SKM-1 treated with dmso at 0.1 percent for 144 hours (cell line): ENCODE data around the gene SH2D3C.

Experiments
- DNase-seq: peaks from one replicate; lab custom pipeline; 2025; ENCODE audit not compliant: unreplicated experiment; lab: John Stamatoyannopoulos, UW

Gene SH2D3C

GRCh38 chr9:127778280-127779135 lies at the start of gene SH2D3C:
Gene SH2D3C (minus strand): TSS chr9:127778666. CDS start chr9:127778627, 39 bp downstream.
- peak; percentile 49 for DNase-seq

GRCh38 chr9:127826253-127826913 lies 47.9 kb upstream of the SH2D3C start:
- no peak for DNase-seq

- DNase-seq, result no peak
Measured at GRCh38 chr9:127825319-127826051, 47.0 kb upstream of the SH2D3C start.

GRCh38 chr9:127822108-127822507 lies 43.6 kb upstream of the SH2D3C start:
- DNase-seq, result no peak

DNA sequence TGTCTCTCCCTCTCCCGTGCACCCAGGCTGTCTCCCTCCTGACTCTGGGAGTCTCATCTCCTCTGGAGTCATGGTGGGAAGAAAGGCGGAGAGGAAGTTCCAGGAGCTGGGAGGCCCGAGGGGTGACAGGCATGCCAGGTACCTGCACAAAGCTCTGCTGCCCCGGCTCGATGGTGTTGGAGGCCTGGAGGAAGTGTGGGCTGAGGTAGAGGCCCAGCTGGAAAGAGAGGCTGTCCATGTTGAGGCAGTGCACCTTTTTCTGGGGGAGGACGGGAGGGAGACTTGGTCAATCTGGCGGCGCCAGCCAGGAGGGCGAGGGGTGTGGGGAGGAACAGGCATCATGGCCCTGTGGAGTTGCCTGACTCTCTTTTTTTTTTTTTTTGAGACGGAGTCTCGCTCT lies 40.1 kb upstream of the SH2D3C start:
- no peak for DNase-seq

DNA sequence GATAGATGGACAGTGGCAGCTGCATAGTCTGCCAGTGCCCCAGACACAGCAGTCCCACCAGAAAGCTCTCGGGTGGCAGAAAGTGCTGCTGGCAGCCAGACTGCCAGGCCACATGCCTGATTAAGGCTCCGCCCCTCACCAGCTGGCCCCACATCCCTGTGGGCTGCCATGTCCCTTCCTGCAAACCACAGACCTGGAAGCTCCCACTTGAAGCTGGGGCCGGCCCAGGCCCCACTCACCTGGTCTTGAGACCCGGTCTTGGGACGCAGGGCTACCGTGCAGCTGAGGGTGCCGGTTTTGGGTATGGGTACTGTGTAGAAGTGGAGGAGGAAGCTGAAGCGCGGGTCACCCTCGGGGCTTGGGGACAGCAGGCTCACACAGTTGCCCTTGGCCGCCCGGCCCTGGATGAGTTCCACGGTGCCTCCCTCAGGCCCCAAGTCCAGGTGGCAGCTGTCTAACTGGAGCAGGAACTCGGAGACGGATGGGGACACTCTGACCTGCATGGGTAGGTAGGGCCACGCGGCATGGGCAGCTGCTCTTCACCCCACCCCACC lies 39.5 kb upstream of the SH2D3C start:
- DNase-seq, result no peak

GRCh38 chr9:127816728-127817127 lies 38.3 kb upstream of the SH2D3C start:
- no peak for DNase-seq

DNA sequence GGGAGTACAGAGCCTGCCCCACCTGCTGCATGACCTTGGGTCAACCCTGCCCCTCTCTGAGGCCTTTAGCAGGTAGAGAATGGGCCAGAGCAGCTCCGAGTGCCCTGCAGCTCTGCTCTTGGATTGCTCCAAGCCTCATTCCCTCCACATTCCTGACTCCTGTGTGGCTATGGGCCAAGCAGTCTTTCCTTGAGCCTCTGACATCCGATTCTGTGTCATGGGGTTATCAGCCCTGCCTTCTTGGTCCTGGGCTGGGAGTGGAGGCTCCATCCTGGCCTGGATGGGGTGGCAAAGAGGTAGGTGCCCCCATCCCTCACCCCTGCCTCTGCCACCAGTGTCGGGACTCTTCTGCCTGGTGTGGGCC lies 37.9 kb upstream of the SH2D3C start:
- no peak for DNase-seq

DNA sequence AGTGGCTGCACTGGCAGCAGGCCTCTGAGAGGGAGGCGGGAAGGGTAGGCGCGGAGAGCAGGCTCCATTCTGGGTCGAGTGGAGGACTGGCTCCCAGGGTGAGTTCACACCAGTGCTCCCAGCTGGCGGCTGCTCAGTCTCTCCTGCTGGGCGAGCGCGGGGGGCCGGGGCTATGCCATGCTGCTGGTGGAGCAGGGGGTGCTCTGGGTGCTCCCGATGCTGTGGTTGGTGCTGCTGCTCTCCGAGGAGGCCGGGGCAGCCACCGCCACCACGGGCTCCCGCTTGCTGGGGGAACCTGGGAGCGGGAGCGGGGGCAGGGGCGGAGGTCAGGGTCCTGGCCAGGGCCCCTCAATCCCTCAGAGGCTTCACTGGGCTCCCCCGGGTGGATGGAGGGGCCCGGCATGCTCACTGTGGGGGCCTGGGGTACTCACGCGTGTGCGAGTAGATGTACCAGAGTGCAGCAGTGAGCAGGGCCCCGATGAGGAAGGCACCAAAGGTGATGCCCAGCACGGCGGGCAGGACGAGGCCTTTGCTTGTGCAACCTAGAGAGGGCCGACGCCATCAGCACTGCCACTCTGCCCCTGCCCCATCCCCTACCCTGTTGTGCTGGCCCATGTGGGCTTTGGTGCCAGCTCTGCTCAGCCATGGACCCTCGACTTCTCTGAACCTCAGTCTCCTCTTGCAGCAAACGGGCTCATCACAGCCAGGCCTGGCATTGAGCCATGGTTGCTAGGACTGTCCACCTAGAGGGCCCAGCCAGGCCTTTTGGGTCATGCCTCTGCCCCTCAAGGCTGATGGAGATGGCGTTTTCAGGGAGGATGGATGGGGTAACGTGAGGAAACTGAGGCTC lies 37.3 kb upstream of the SH2D3C start:
- no peak for DNase-seq

DNA sequence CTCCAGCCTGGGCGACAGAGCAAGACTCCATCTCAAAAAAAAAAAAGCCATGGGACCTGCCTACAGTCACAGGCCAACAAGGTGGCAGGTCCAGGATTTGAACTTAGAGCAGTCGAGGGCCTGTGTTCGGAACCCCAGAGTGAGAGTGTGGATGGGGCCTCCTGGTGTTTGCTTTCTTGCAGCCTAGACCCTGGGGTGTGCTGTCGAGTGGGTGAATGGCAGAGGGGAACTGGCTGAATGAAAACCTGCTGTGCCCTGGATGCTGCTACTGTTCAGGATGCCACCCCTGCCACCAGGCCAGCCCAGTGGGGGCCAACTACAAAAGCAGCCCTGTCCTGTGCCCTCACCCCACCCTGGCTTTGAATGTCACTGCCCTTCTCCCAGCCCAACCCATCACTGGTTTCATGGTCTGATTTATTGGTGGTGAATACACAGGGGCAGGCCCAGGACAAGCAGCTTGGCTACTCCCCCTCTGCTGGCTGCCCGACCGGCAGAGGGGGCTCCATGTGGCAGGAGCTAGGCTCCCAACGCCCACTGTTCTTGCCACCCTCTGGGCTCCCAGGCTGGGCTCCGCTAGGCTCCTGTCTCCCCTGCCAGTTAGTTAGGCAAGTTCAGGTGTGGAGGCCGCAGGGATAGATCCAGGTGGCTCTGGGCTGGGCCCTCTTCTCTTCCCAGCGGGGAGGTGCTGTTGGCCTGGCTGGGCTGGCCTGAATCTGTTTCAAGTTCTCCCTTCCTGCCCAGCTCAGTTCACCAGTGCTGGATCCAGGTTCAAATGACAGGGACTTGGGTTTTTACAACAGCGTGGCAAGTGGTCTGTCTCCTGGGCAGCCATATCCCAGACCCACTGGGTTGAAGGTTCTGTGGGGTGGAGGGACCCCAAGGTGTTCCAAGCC lies 36.4 kb upstream of the SH2D3C start:
- no peak for DNase-seq

GRCh38 chr9:127813686-127814226 lies 35.3 kb upstream of the SH2D3C start:
- no peak for DNase-seq

DNA sequence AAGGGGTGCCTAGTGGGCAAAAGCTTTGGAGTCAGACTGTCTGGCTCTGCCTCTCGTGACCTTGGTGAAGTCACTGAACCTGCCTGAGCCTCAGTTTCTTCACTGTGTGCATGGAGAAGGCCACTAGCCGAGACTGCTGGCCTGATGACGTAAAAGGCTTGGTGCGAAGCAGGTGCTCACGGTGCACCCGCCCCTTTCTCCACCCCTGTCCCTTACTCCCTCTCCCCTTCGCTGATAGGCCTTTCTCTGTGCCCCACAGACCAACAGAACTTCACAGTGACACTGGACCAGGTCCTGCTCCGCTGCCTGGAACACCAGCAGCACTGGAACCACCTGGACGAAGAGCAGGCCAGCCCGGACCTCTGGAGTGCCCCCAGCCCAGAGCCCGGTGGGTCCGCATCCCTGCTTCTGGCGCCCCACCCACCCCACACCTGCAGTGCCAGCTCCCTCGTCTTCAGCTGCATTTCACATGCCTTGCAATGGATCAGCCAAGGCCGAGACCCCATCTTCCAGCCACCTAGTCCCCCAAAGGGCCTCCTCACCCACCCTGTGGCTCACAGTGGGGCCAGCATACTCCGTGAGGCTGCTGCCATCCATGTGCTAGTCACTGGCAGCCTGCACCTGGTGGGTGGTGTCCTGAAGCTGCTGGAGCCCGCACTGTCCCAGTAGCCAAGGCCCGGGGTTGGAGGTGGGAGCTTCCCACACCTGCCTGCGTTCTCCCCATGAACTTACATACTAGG lies 34.6 kb upstream of the SH2D3C start:
- no peak for DNase-seq

GRCh38 chr9:127812011-127812410 lies 33.5 kb upstream of the SH2D3C start:
- no peak for DNase-seq

GRCh38 chr9:127810378-127811187 lies 32.1 kb upstream of the SH2D3C start:
- no peak for DNase-seq

DNA sequence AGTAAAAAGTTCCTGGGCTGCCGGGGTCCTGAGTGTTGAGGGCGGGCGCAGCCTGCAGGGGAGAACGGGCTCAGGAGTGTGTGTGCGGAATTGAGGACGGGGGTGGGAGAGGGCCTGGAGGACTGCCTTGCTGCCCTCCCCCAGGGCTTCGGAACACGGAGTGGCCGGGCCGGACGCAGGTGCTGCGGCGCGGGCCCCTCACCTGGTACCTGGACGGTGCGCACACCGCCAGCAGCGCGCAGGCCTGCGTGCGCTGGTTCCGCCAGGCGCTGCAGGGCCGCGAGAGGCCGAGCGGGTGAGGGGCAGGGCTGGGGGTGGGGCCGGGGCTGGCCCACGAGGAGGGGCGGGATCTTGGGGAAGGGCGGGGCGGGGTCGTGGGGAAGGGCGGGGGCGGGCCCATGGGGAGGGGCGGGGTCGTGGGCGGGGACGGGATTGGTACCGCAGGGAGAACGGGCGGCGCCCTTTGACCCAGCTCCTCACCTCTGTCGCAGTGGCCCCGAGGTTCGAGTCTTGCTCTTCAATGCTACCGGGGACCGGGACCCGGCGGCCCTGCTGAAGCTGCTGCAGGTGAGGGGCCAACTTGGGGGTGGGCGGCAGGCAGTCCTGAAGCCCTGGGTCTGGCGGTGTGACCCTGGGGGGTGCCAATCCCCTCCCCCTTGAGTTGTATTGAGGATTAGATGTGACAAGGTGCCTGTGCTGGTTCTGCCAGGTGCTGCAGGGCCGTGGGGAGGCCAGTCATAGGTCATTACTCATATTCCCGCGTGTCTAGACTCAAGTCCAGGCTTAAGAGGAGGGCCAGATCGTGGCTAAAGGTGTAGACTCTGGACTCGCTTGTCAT lies 31.3 kb upstream of the SH2D3C start:
- DNase-seq, result no peak

GRCh38 chr9:127809002-127809539 lies 30.6 kb upstream of the SH2D3C start:
- no peak for DNase-seq
